Adrenal gland (tissue), 12 donors: Measurements from ENCODE around the gene SCARB1. TPM values are rescaled to one million over a fixed set of nuclear protein-coding genes. Genes with fewer than 3 reads are reported as not detected.
"Not testable (repeated sequence)": the region's sequence is repeated elsewhere in the genome, so short reads cannot be mapped to it uniquely, and the experiment has no call there.

ENCODE experiments used
- DNase-seq, 7 donors: peaks; one replicate each; pipeline ENCODE4 v3.0.0-alpha.2; 2019 to 2020
- H3K27ac ChIP-seq, 5 donors: fragments of 200-600 bp; sonication (generic) in 4 of 5; 1 replicate in 3 of 5; 2 replicates in 2 of 5; pipeline versions ENCODE4 v1.5.1 to v1.8.0; 2016 to 2020; ENCODE audit warnings: mild to moderate bottlenecking in 1 of 5
- H3K27me3 ChIP-seq: fragments of 200-600 bp; 2 replicates; pipeline ENCODE4 v1.8.0; 2021
- H3K36me3 ChIP-seq, 2 donors: fragments of 200-600 bp; replicated peaks in 1 of 2; 1 replicate in 1 of 2; 2 replicates in 1 of 2; pipeline versions ENCODE4 v1.5.1 to v1.8.0; 2018 to 2022
- H3K4me1 ChIP-seq, 2 donors: fragments of 200-600 bp; replicated peaks in 1 of 2; 1 replicate in 1 of 2; 2 replicates in 1 of 2; pipeline versions ENCODE4 v1.5.1 to v1.8.0; 2018 to 2021
- H3K4me3 ChIP-seq, 4 donors: fragments of 200-600 bp; sonication (generic) in 3 of 4; one replicate each; pipeline ENCODE4 v1.5.1; 2016 to 2018
- H3K9me3 ChIP-seq, 3 donors: fragments of 200-600 bp; sonication (generic) in 1 of 3; replicated peaks in 1 of 3; 1 replicate in 2 of 3; 2 replicates in 1 of 3; pipeline versions ENCODE4 v1.5.1 to v1.8.0; 2016 to 2021
- CTCF ChIP-seq, 6 experiments: fragments of 450-650 bp in 4 of 6; fragments of 200-600 bp in 2 of 6; sonication (generic) in 1 of 6; IDR thresholded peaks; 1 replicate in 5 of 6; 2 replicates in 1 of 6; pipeline versions ENCODE4 v1.5.1 to v1.8.0; 2016 to 2021; ENCODE audit warnings: antibody characterized with exemption in 6 of 6, mild to moderate bottlenecking in 2 of 6, moderate library complexity in 1 of 6
- POLR2A ChIP-seq, 2 donors: fragments of 450-650 bp; IDR thresholded peaks; one replicate each; pipeline ENCODE4 v1.6.1; 2017; ENCODE audit warnings: antibody characterized with exemption in 2 of 2, mild to moderate bottlenecking in 2 of 2, moderate library complexity in 1 of 2
- WGBS, 4 donors: extraction: QIAGEN DNeasy Blood & Tissue Kit in 2 of 4; methylation state at CpG; one replicate each; pipeline versions ENCODE4 v1.1.5 to v1.1.7; 2013 to 2017; 5-methylcytosine and 5-hydroxymethylcytosine counted together
- intact Hi-C, 2 donors: fragments of 100-400 bp; cut with DNase I; formaldehyde crosslinking; loops; one replicate each; pipeline versions ENCODE4 v1.14.1 to v1.15.0; 2022 to 2023
- polyA plus RNA-seq, 3 donors: library from polyadenylated mRNA; stranded (reverse); fragments of 200-250 nt in 2 of 3; fragments of 350-450 nt in 1 of 3; fragmentation: Illumina TruSeq in 1 of 3; extraction: RNeasy Lipid Tissue Mini Kit (QIAGEN cat#74804) in 1 of 3; gene quantifications; one replicate each; pipeline ENCODE4 v1.2.3, GENCODE V29; 2013 to 2014
- total RNA-seq, 9 donors: library from RNA; depleted of rRNA in 4 of 9; stranded (reverse); fragments of >200 nt in 4 of 9; fragments of 120-200 nt in 1 of 9; fragmentation: NEBNext Ultra II Directional in 1 of 9; extraction: Animal tissue kit (Norgen Biotek cat#: 25700) in 1 of 9; gene quantifications; one replicate each; pipeline versions ENCODE4 v1.1.0 to v1.2.4, GENCODE V29; 2013 to 2023
- donor health status: healthy with polysubstance abuse.
- donor health status: Bipolar disorder and iron deficiency.
- donor health status: DM: yes; HTN: yes; CAD: no.
- donor health status: DM: no; HTN: no; CAD: no.
- donor health status: DM: no; HTN: no; CAD: no.
- donor health status: DM: yes; HTN: yes; CAD: no.

Gene SCARB1
- total and polyA plus RNA-seq, 12 donors, result 213 to 8,580 (median 1,325) TPM

GRCh38 chr12:124898200-124898922 lies 34.7 kb upstream of the SCARB1 start:
- Histone ChIP-seq H3K36me3 (no peaks in the 10 kb centered on the region), H3K27me3 (no peaks in the 10 kb centered on the region), H3K4me1 (peaks cover 0 to 4% of the 10 kb centered on the region in 2 donors), H3K9me3 (no peaks in the 10 kb centered on the region), H3K27ac (peak overlapping the region in 1 of 5 donors; percentile 13), H3K4me3 (peak overlapping the region in 1 of 4 donors; percentile 0)
- intact Hi-C loops, result no loop called here
- 16 to 30% (median 24%) methylated on average over 11 to 18 of the region's 18 CpGs for WGBS, 4 donors
- TF ChIP-seq CTCF (IDR thresholded peaks at IDR 0.05) (peak; percentile 16 to 71 (median 58)), POLR2A (IDR thresholded peaks at IDR 0.05) (no peak)
- DNase-seq, result peak; percentile 54 to 83 (median 75)

GRCh38 chr12:124896461-124896860 lies 32.8 kb upstream of the SCARB1 start:
- Histone ChIP-seq H3K36me3 (no peaks in the 10 kb centered on the region), H3K27me3 (no peaks in the 10 kb centered on the region), H3K9me3 (no peaks in the 10 kb centered on the region), H3K4me3 (no peak overlapping the region), H3K27ac (no peak overlapping the region), H3K4me1 (peaks cover 0 to 4% of the 10 kb centered on the region in 2 donors)
- TF ChIP-seq CTCF (IDR thresholded peaks at IDR 0.05) (no peak), POLR2A (IDR thresholded peaks at IDR 0.05) (no peak)
- WGBS, 4 donors, result 80 to 89% (median 82%) methylated on average over 5 of the region's 5 CpGs
- intact Hi-C loops, result no loop called here
- DNase-seq, result no peak

- TF ChIP-seq CTCF (IDR thresholded peaks at IDR 0.05) (no peak), POLR2A (IDR thresholded peaks at IDR 0.05) (no peak)
- no peak overlapping the region for H3K27ac ChIP-seq
- intact Hi-C loops, result no loop called here
- H3K4me3 ChIP-seq, result no peak overlapping the region
- 93 to 95% (median 94%) methylated on average over 9 of the region's 9 CpGs for WGBS, 4 donors
- no peak for DNase-seq
- no peaks in the 10 kb centered on the region for H3K9me3 ChIP-seq
- H3K27me3 ChIP-seq, result no peaks in the 10 kb centered on the region
- H3K36me3 ChIP-seq, result no peaks in the 10 kb centered on the region
- peaks cover 0 to 4% of the 10 kb centered on the region in 2 donors for H3K4me1 ChIP-seq
These were observed 30.3 kb upstream of the SCARB1 start for GRCh38 chr12:124893792-124894516.

GRCh38 chr12:124888260-124888659 lies 24.6 kb upstream of the SCARB1 start:
- TF ChIP-seq POLR2A (IDR thresholded peaks at IDR 0.05) (no peak), CTCF (IDR thresholded peaks at IDR 0.05) (no peak)
- Histone ChIP-seq H3K27ac (peak overlapping the region in 1 of 5 donors; percentile 21), H3K27me3 (no peaks in the 10 kb centered on the region), H3K4me3 (no peak overlapping the region), H3K36me3 (no peaks in the 10 kb centered on the region), H3K4me1 (peaks cover 0 to 14% of the 10 kb centered on the region in 2 donors), H3K9me3 (no peaks in the 10 kb centered on the region)
- peak in 2 of 7 donors; percentile 64 to 74 for DNase-seq
- WGBS, 4 donors, result 45 to 81% (median 66%) methylated on average over 2 of the region's 2 CpGs
- intact Hi-C loops, result no loop called here

- H3K36me3 ChIP-seq, DNase-seq, H3K4me3 ChIP-seq, H3K9me3 ChIP-seq, intact Hi-C loops, H3K27me3 ChIP-seq: not testable (repeated sequence)
- 90 to 98% (median 97%) methylated on average over 9 of the region's 9 CpGs for WGBS, 4 donors
- Histone ChIP-seq H3K4me1 (peaks cover 0 to 15% of the 10 kb centered on the region in 2 donors), H3K27ac (peak overlapping the region in 1 of 5 donors; percentile 21)
These were observed 24.1 kb upstream of the SCARB1 start for GRCh38 chr12:124887766-124888165.
